HG02840 (cell line): ENCODE results near the gene TBP.
A peak's percentile ranks its signal among the peaks of the same experiment; 100 is the strongest.

Experiments
- ATAC-seq: cut with Tn5 transposase; IDR thresholded peaks from one replicate; pipeline ENCODE4 v1.9.1; 2021; ENCODE audit warnings: mild to moderate bottlenecking, moderate library complexity, moderate number of reproducible peaks; ENCODE audit not compliant: unreplicated experiment, low FRiP score

TBP gene

GRCh38 chr6:170533792-170534191 lies 20.4 kb upstream of the TBP start:
- ATAC-seq: no peak

- ATAC-seq: no peak
Observed at GRCh38 chr6:170535004-170535403, 19.2 kb upstream of the TBP start.

- ATAC-seq: no peak
Observed at GRCh38 chr6:170536671-170537070, 17.5 kb upstream of the TBP start.

- ATAC-seq: no peak
Observed at GRCh38 chr6:170537329-170537728, 16.8 kb upstream of the TBP start.

GRCh38 chr6:170542031-170542719 lies 12.0 kb upstream of the TBP start:
- ATAC-seq: no peak

GRCh38 chr6:170545405-170545804 lies 8.8 kb upstream of the TBP start:
- ATAC-seq: no peak

- peak; percentile 48 for ATAC-seq
Observed at GRCh38 chr6:170552765-170553533, 1.2 kb upstream of the TBP start, which contains the start of gene PSMB1. PSMB1 (minus strand) TSS chr6:170553307; CDS start chr6:170553242, 65 bp downstream.

GRCh38 chr6:170553534-170554012 lies 596 bp upstream of the TBP start:
- peak; percentile 37 for ATAC-seq

- ATAC-seq: no peak
Observed at GRCh38 chr6:170554796-170555137, 598 bp downstream of the TBP start.

GRCh38 chr6:170555305-170555704 lies 1.1 kb downstream of the TBP start:
- ATAC-seq: no peak

- no peak for ATAC-seq
Observed at GRCh38 chr6:170561555-170561954, 7.4 kb downstream of the TBP start.

GRCh38 chr6:170564936-170565530 lies 10.9 kb downstream of the TBP start:
- ATAC-seq: no peak

- no peak for ATAC-seq
Observed at GRCh38 chr6:170572704-170573466, 18.7 kb downstream of the TBP start.

- ATAC-seq: no peak
Observed at GRCh38 chr6:170575250-170575649, 21.1 kb downstream of the TBP start.

- no peak for ATAC-seq
Observed at GRCh38 chr6:170578909-170579308, 24.7 kb downstream of the TBP start.

- peak; percentile 1 for ATAC-seq
Observed at GRCh38 chr6:170583756-170584180, 29.6 kb downstream of the TBP start.

- peak; percentile 99 for ATAC-seq
Observed at GRCh38 chr6:170584181-170584953, 30.2 kb downstream of the TBP start, which contains the start of gene PDCD2. PDCD2 (minus strand) TSS chr6:170584637; CDS start chr6:170584581, 56 bp downstream.

GRCh38 chr6:170584954-170585498 lies 30.9 kb downstream of the TBP start:
- ATAC-seq: peak; percentile 32

GRCh38 chr6:170590725-170591124 lies 36.6 kb downstream of the TBP start:
- ATAC-seq: no peak
